Mesendoderm (in vitro differentiated cells): ENCODE data around the gene SPTBN4.
A peak's percentile ranks its signal among the peaks of the same experiment; 100 is the strongest.

Source experiments
- DNase-seq: peaks from one replicate; pipeline ENCODE4 v3.0.0; 2013
- H2AK5ac ChIP-seq: 2 replicates; pipeline ENCODE4 v1.6.1; 2013; ENCODE audit warnings: low read length, inconsistent platforms
- H2BK120ac ChIP-seq: 2 replicates; pipeline ENCODE4 v1.6.1; 2013; ENCODE audit warnings: low read depth, mild to moderate bottlenecking, low read length, moderate library complexity, mixed read lengths
- H2BK15ac ChIP-seq: replicated peaks from 2 replicates; pipeline ENCODE4 v1.6.1; 2013; ENCODE audit warnings: low read depth, mild to moderate bottlenecking, moderate library complexity
- H2BK5ac ChIP-seq: 2 replicates; pipeline ENCODE4 v1.6.1; 2013; ENCODE audit warnings: low read length, inconsistent platforms
- H3K18ac ChIP-seq: 2 replicates; pipeline ENCODE4 v1.6.1; 2013; ENCODE audit warnings: mild to moderate bottlenecking, low read length, mixed read lengths
- H3K23ac ChIP-seq: one replicate; pipeline ENCODE4 v1.6.1; 2013; ENCODE audit warnings: low read length
- H3K27ac ChIP-seq: 2 replicates; pipeline ENCODE4 v1.5.1; 2013; ENCODE audit warnings: low read depth, mild to moderate bottlenecking, inconsistent platforms, low read length, moderate library complexity
- H3K27me3 ChIP-seq: 2 replicates; pipeline ENCODE4 v1.6.1; 2013; ENCODE audit warnings: low read length, control low read depth, mild to moderate bottlenecking, inconsistent platforms; ENCODE audit not compliant: insufficient read depth, poor library complexity
- H3K36me3 ChIP-seq: 2 replicates; pipeline ENCODE4 v1.6.1; 2013; ENCODE audit warnings: low read length, inconsistent platforms; ENCODE audit not compliant: control insufficient read depth, insufficient read depth
- H3K4ac ChIP-seq: one replicate; pipeline ENCODE4 v1.6.1; 2013; ENCODE audit warnings: low read depth, mild to moderate bottlenecking, low read length, moderate library complexity
- H3K4me1 ChIP-seq: 2 replicates; pipeline ENCODE4 v1.6.1; 2013; ENCODE audit warnings: low read depth, low read length, inconsistent platforms; ENCODE audit not compliant: control insufficient read depth
- H3K4me2 ChIP-seq: 2 replicates; pipeline ENCODE4 v1.6.1; 2013; ENCODE audit warnings: low read length
- H3K4me3 ChIP-seq: 2 replicates; pipeline ENCODE4 v1.5.1; 2013; ENCODE audit warnings: mild to moderate bottlenecking, low read length
- H3K56ac ChIP-seq: one replicate; pipeline ENCODE4 v1.6.1; 2013; ENCODE audit warnings: low read length
- H3K79me1 ChIP-seq: 2 replicates; pipeline ENCODE4 v1.6.1; 2013; ENCODE audit warnings: low read length, inconsistent platforms
- H3K79me2 ChIP-seq: 2 replicates; pipeline ENCODE4 v1.6.1; 2013; ENCODE audit warnings: mild to moderate bottlenecking, low read length; ENCODE audit not compliant: control insufficient read depth, insufficient read depth
- H3K9ac ChIP-seq: 2 replicates; pipeline ENCODE4 v1.6.1; 2013; ENCODE audit warnings: low read length, inconsistent platforms
- H4K5ac ChIP-seq: one replicate; pipeline ENCODE4 v1.6.1; 2013; ENCODE audit warnings: low read length
- H4K8ac ChIP-seq: one replicate; pipeline ENCODE4 v1.6.1; 2013; ENCODE audit warnings: low read depth, mild to moderate bottlenecking, control low read depth, low read length, moderate library complexity
- WGBS: extraction: QIAGEN DNeasy Blood & Tissue Kit; methylation state at CpG from one replicate; pipeline ENCODE4 v1.1.7; 2013; ENCODE audit warnings: low lambda C conversion rate, missing lambda C conversion rate; ENCODE audit not compliant: insufficient coverage; ENCODE audit errors: extremely low coverage; 5-methylcytosine and 5-hydroxymethylcytosine counted together

Gene SPTBN4

DNA sequence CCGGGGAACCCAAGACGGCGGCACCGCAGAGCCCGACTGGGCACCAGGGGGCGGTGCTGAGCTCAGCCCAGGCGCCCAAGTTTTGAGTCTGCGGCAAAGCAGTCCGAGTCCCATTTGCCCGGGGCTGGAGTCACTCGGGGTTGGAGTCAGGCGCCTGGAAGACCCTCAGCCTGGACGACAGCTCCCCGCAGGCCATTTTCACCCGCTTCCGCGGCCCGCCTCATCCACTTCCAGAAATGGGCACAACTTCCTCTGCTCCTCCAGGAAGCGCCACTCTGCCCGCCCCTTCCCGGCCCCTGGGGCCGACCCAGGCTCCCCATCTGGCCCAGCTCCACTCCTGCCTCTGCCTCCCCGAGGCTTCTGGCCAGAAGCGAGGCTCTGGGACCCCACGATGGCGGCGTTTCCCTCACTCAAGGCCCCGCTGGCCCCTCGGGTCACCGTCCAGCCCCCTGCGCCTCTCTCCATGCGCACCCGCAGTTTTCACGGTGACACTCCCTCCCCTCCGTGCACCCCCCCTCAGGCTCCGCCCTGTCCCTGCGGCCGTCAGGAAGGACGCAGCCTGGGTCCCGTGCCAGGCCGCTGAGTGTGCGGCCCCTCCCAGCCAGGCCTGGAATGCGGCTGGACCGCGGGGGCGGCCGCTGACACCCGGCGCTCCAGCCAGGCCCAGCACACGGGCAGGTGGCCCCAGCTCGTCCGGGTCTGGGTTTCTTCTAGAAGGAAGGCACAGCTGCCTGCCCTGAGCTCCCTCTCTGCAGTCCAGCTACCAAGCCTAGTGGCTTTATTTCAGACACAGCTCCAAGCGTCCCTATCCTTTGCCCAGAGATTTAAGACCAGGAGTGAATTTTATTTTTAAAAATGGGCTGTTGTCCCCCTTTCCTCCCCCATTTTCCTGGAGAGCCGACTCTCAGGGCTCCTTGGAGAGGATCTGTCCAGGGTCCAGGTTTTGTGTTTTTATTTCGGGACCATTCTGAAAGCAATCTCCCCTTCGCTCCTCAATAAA lies 45.7 kb upstream of the SPTBN4 start:
- H3K56ac ChIP-seq = peak overlapping the region; percentile 94
- H2BK15ac ChIP-seq = no peak overlapping the region
- peaks cover 2% of the 10 kb centered on the region for H3K36me3 ChIP-seq
- peak overlapping the region; percentile 94 for H3K9ac ChIP-seq
- no CpG with 5 or more reads among the region's 56 CpGs for WGBS
- peak overlapping the region; percentile 99 for H3K27ac ChIP-seq
- no peaks in the 10 kb centered on the region for H3K79me2 ChIP-seq
- peak overlapping the region; percentile 84 for H2BK5ac ChIP-seq
- no peak overlapping the region for H2AK5ac ChIP-seq
- no peaks in the 10 kb centered on the region for H3K4me1 ChIP-seq
- peak overlapping the region; percentile 74 for H3K4ac ChIP-seq
- no peaks in the 10 kb centered on the region for H3K27me3 ChIP-seq
- no peak overlapping the region for H2BK120ac ChIP-seq
- H3K4me2 ChIP-seq = peak overlapping the region; percentile 94
- H3K79me1 ChIP-seq = peaks cover 2% of the 10 kb centered on the region
- H3K23ac ChIP-seq = peak overlapping the region; percentile 80
- peak overlapping the region; percentile 58 for H3K4me3 ChIP-seq
- H3K18ac ChIP-seq = peak overlapping the region; percentile 52
- peak overlapping the region; percentile 28 for H4K8ac ChIP-seq
- DNase-seq = peak; percentile 93
- H4K5ac ChIP-seq = no peak overlapping the region

GRCh38 chr19:40421993-40422747 lies 44.6 kb upstream of the SPTBN4 start:
- WGBS = no CpG with 5 or more reads among the region's 16 CpGs
- no peak overlapping the region for H4K5ac ChIP-seq
- H3K18ac ChIP-seq = no peak overlapping the region
- H4K8ac ChIP-seq = no peak overlapping the region
- H3K79me2 ChIP-seq = no peaks in the 10 kb centered on the region
- no peak overlapping the region for H2BK120ac ChIP-seq
- no peak overlapping the region for H2BK5ac ChIP-seq
- H3K27ac ChIP-seq = no peak overlapping the region
- no peaks in the 10 kb centered on the region for H3K27me3 ChIP-seq
- H3K36me3 ChIP-seq = peaks cover 2% of the 10 kb centered on the region
- no peak overlapping the region for H3K4ac ChIP-seq
- H3K79me1 ChIP-seq = peaks cover 2% of the 10 kb centered on the region
- H3K4me1 ChIP-seq = no peaks in the 10 kb centered on the region
- H3K23ac ChIP-seq = no peak overlapping the region
- H3K9ac ChIP-seq = no peak overlapping the region
- no peak for DNase-seq
- H3K4me2 ChIP-seq = no peak overlapping the region
- no peak overlapping the region for H2AK5ac ChIP-seq
- no peak overlapping the region for H2BK15ac ChIP-seq
- H3K4me3 ChIP-seq = no peak overlapping the region
- H3K56ac ChIP-seq = no peak overlapping the region

DNA sequence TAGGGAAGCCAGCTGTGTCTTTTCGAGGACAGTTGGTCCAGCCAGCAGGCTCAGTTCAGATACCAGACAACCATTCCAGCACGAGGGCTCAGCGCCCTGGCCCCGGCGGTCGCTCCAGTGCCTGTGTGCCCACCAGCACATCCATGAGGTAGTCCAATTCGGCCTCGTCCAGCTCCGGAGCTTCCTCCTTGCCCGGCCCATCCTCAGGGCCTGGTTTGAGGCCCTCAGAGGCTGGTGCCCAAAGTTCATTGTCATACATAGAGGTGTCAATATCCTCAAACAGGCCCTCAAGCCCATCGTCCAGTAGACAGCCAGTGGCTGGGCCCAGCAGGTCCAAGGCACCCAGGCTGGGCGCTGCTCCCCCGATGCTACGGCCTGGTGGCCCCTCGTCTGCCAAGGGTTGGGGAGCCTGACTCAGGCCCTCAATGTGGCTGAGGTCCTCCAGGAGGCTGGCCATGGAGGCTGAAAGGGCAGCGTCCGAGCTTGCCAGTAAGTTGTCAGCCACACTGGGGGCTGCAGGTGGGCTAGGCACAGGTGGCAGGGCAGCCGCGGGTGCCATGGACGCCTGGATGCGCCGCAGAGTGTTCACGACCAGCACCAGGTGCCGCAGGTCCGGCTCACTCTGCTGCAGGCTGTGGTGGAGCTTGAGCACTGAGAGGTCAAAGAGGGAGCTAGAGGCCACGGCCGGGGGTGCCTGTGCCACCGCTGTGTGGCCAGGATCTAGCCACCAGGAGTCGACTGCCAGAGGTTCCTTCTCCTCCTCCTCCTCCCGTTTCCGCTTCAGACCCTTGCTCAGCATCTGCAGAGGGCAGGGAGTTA lies 43.8 kb upstream of the SPTBN4 start:
- H3K4me3 ChIP-seq = no peak overlapping the region
- no peak overlapping the region for H3K27ac ChIP-seq

GRCh38 chr19:40423938-40424337 lies 42.9 kb upstream of the SPTBN4 start:
- Histone ChIP-seq H2BK5ac (no peak overlapping the region), H3K27ac (no peak overlapping the region), H3K4ac (no peak overlapping the region), H2AK5ac (no peak overlapping the region), H3K56ac (peak overlapping the region; percentile 49), H4K8ac (no peak overlapping the region), H2BK15ac (no peak overlapping the region), H3K4me3 (no peak overlapping the region), H3K18ac (no peak overlapping the region), H3K9ac (no peak overlapping the region), H3K4me2 (no peak overlapping the region), H4K5ac (no peak overlapping the region), H3K23ac (no peak overlapping the region), H2BK120ac (no peak overlapping the region), H3K4me1 (no peaks in the 10 kb centered on the region), H3K27me3 (no peaks in the 10 kb centered on the region), H3K79me1 (peaks cover 2% of the 10 kb centered on the region), H3K36me3 (peaks cover 2% of the 10 kb centered on the region), H3K79me2 (no peaks in the 10 kb centered on the region)
- no peak for DNase-seq
- no CpG with 5 or more reads among the region's 6 CpGs for WGBS

More for the DNA sequence above, 43.8 kb upstream of the SPTBN4 start:
- H3K18ac ChIP-seq = no peak overlapping the region
- no peak overlapping the region for H3K23ac ChIP-seq
- no peak overlapping the region for H3K56ac ChIP-seq
- no peak overlapping the region for H4K5ac ChIP-seq
- H3K4me2 ChIP-seq = no peak overlapping the region
- H2BK120ac ChIP-seq = no peak overlapping the region
- H3K4ac ChIP-seq = no peak overlapping the region
- no peak overlapping the region for H4K8ac ChIP-seq
- WGBS = no CpG with 5 or more reads among the region's 31 CpGs
- no peaks in the 10 kb centered on the region for H3K79me2 ChIP-seq
- DNase-seq = no peak
- no peak overlapping the region for H3K9ac ChIP-seq
- no peak overlapping the region for H2BK15ac ChIP-seq
- no peaks in the 10 kb centered on the region for H3K4me1 ChIP-seq
- peaks cover 2% of the 10 kb centered on the region for H3K36me3 ChIP-seq
- no peak overlapping the region for H2BK5ac ChIP-seq
- no peaks in the 10 kb centered on the region for H3K27me3 ChIP-seq
- peaks cover 2% of the 10 kb centered on the region for H3K79me1 ChIP-seq
- no peak overlapping the region for H2AK5ac ChIP-seq

- no CpG with 5 or more reads among the region's 28 CpGs for WGBS
- Histone ChIP-seq H3K27me3 (no peaks in the 10 kb centered on the region), H3K56ac (peak overlapping the region; percentile 97)
Measured at GRCh38 chr19:40424637-40425449, 42.0 kb upstream of the SPTBN4 start.

More at GRCh38 chr19:40424637-40425449, 42.0 kb upstream of the SPTBN4 start:
- Histone ChIP-seq H4K5ac (no peak overlapping the region), H3K4me3 (peak overlapping the region; percentile 60), H2AK5ac (no peak overlapping the region), H3K4me1 (no peaks in the 10 kb centered on the region), H2BK15ac (no peak overlapping the region), H3K79me1 (peaks cover 2% of the 10 kb centered on the region), H2BK120ac (no peak overlapping the region), H3K79me2 (no peaks in the 10 kb centered on the region), H3K36me3 (peaks cover 2% of the 10 kb centered on the region), H3K18ac (peak overlapping the region; percentile 95), H3K4me2 (peak overlapping the region; percentile 89), H4K8ac (no peak overlapping the region), H3K4ac (peak overlapping the region; percentile 92), H2BK5ac (peak overlapping the region; percentile 78), H3K27ac (peak overlapping the region; percentile 97), H3K23ac (no peak overlapping the region), H3K9ac (peak overlapping the region; percentile 95)
- peak; percentile 67 for DNase-seq
